Esophagus mucosa (tissue), 1 donor: ENCODE measurements around the gene SLC22A23. TPM values are rescaled to one million over a fixed set of nuclear protein-coding genes. Genes with fewer than 3 reads are reported as not detected.

ENCODE experiments used
- ATAC-seq: fragments of 200-7000 bp; cut with Tn5 transposase; one replicate; pipeline ENCODE4 v1.9.1; 2020
- total RNA-seq: library from RNA; stranded (reverse); gene quantifications from one replicate; pipeline ENCODE4 v1.2.4, GENCODE V29; 2023
- donor health status: DM: yes; HTN: yes; CAD: no.

The SLC22A23 gene
- total RNA-seq, 1 donor from 2014 or later: 36.3 TPM

DNA sequence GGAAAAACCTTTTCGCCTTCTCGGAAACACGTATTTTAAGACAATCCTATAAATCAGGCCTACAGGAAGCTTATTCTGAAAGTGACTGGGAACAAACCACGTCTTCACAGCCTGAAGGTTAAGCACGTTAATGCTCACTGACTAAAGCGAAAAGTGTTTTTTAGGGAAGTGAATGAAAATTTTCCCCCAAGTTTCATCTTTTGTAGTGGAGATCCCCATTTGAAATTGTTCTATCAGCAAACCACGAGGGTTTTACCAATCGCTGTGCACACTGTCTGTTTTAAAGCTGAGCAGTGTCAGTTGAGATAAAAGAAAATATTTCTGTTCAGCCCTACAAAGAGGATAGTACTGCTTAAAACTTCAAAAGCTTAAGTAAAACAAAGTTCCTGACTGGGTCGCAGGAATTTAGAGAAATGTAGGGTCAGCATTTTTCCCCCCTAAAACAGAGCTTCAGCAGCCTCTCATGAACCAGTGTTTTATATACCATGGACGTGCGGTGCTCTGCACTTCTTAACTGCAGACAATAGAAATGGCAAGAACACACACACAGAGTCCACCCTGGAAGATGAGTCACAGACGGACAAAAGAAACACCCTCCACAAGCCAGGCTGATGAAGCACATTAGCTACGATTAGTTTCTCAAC lies 34.9 kb downstream of the SLC22A23 start:
- ATAC-seq: peak; percentile 51

DNA sequence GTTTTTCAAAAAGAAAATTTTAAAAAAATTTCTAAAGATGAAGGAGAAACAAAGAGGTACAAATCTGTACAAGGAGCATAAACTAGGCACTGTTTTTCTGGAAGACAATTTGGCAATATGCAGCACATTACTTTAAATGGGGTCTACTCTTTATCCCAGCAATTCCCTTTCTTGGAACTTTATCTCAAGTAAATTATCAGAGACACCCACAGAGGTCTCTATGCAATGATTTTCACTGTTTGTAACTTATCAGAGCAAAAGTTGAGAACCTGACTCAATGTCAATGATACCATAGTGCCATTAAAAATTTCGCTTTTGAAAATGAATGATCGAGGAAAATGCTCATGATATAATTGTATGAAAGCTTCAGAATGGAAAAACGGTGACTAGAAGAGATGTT lies 35.7 kb downstream of the SLC22A23 start:
- no peak for ATAC-seq

DNA sequence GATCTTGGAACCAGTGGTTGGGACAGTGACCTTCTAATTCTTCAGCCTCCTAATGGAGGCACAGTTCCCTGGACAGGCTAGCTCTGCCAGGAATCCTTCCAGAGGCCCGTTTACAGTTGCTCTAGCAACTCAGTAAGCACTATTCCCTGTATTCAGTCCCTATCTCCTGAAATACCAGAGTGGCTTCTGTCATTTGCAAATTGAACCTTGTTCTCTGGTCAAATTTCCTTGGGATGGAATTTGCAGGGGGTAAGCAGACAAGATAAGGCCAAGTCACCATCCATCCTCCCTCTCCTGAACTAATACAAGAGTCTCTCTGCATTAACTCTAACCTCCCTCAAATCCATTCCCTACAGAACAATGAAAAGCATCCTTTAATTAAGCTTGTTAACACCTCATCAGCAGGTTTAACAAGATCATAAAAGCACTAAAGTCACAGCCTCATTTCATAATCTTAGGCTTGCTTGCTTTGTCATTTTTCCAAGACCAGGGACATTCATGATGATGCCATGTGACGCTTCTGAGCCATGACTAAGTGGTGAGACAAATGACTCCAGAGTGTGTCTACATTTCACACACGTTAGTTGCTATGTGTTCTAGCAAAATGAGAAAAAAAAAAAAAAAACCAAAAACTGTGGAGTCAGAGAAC lies 37.1 kb downstream of the SLC22A23 start:
- peak; percentile 64 for ATAC-seq

DNA sequence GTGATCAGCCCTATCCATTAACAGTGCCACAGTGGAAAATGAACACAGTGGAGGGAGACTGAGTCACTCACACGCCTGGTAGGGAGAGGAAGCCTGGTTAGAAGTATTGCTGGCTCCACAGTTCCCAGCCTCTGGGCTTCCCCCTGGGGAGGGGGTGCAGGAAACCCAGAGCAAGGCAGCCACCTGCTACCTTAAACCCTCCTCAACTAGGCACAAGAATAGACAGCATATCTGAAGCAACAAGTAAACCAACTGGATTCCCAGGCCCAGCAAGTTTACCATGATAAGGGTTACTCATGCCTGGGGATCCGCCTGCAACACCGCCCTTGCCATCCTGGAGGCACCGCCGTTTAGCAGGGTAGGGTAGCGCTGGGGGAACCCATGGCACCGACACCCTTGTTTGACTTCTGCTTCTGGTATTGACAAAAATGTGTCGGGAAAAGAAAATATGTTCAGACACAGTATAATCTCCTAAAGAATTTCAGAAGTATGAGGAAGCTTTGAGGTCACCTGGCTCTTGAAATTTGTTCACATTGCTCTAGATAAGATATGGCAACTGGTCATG lies 38.3 kb downstream of the SLC22A23 start:
- peak; percentile 84 for ATAC-seq

DNA sequence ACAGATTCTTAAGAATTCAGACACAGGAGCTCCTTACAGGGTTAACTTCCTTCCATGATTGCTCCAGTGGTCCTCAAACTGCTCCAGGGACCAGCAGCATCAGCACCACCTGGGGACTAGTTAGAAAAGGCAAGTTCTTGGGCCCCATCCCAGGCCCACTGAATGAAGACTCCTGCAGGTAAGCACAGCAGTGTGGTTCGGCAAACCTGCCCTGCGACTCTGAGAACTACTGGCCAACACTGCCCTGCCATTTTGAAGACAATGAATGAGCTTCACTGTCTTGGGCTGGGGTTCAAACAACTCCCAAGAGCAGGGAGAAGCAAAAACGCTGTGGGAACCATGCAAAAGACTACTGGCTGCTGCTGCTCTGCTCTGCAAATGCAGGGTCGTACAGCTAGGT lies 39.4 kb downstream of the SLC22A23 start:
- no peak for ATAC-seq

DNA sequence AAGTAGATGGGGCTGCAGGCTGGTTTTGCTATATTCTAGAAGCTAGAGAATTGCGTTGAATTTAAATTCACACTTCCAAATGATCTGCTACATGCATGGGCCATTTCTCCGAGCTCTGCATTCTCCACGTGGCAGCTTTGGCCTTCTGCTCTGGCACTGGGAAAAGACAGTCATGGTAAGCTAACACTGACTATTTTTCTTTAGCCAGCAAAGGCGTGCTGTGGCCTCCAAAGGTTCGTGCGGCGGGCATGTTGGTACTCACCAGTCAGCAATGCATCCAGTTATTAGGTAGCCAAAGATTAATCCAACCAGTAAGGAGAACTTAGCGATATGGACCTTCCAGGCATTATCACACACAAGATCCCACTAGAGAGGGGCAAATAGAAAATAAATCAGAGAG lies 41.4 kb downstream of the SLC22A23 start:
- no peak for ATAC-seq

DNA sequence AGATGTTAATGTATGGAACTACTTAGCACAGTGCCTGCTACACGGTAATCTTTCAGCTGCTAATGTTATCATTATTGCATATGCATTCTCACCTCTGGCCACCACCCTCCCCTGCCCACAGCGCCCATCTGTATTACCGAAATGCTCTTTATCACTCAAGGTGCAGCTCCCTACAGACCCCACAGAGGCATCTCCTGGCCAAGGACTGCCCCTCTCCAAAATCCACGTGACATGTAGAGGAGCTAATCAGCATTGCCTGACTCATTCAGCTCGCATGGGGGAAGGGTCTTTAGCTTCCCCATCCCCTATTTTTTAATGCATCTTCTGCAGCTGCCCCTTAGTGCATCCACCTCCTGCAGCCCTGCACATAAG lies 41.8 kb downstream of the SLC22A23 start:
- no peak for ATAC-seq

DNA sequence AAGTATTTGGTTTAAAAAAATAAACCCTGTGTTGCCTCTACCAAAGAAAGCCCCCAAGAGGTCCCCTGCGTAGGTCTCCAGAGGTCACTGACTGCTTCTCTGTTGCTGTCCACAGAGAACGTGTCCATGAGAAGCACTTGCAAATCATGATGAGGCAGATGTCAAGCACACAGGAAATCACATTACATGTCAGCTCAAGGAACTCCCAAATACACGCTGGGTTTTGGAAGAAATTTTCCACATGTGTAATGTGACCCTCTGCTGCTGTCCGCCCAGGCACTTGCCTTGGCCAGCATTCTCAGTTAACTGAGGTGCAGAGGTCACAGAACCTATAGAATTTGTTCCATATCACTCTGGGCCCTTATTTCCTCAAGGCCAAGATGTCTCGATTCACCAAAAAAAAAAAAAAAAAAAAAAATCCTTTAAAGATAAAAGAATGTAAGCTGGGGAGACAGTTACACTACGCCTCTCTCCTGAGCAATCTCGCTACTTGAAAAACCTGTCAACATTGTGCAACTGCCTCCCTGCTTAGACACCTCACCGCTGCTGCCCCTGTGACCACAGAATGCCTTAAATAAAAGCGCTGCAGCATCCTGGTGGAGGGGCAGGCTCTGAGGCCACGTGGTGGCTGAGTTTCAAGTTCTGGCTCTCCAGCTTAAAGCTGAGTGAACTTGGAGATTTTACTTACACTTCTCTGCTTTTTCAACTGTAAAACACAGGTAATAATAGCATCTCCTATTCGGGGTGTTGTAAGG lies 42.3 kb downstream of the SLC22A23 start:
- ATAC-seq: peak; percentile 77

DNA sequence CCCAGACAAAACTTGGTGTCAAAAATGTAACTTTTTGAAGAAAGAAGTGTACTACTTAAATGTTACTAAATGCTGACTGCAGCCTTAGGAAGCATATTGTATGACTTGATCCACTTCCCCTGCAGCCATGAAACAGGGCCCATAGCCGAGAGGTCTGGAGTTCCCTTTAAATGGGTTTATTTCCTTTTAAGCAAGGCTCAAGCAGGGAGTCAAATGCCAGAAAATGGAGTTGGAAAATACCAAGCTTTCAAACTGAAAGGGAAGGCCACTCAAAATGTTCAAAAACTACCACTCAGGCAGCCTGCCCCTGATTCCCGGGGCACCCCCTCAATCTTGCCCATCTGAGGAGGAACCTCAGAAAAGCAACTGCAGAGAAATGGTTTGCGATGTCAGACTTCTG lies 43.3 kb downstream of the SLC22A23 start:
- ATAC-seq: no peak

DNA sequence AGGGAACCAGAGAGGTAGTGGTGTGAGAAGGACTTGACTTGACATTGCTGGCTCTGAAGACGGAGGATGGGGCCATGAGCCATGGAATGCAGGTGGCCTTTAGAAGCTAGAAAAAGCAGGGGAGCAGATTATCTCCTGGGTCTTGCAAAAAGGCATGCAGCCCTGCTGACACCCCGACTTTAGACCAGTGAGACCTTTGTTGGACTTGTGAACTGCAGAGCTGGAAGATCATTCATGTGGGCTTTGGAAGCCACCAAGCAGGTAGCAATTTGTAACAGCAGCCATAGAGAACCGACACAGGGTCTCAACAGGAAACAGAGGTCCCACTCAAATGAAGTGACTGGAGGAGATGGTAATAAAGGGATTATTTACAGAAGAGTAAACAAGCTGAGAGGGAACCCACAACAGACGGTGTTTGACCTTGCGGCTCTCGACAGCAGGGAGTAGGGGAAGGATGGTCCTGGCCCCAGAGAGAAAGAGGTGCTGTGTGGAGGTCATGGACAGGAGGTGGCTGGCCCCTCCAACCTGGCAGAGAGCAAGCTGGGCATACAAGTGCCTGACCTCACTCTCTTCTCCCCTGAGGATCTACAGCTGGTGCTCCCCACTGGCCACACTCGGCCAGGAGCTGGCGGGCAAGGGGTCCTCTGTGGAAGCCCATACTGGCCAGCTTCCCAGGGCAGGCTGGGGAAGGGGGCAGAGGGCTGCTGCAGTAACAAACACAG lies 43.9 kb downstream of the SLC22A23 start:
- no peak for ATAC-seq

DNA sequence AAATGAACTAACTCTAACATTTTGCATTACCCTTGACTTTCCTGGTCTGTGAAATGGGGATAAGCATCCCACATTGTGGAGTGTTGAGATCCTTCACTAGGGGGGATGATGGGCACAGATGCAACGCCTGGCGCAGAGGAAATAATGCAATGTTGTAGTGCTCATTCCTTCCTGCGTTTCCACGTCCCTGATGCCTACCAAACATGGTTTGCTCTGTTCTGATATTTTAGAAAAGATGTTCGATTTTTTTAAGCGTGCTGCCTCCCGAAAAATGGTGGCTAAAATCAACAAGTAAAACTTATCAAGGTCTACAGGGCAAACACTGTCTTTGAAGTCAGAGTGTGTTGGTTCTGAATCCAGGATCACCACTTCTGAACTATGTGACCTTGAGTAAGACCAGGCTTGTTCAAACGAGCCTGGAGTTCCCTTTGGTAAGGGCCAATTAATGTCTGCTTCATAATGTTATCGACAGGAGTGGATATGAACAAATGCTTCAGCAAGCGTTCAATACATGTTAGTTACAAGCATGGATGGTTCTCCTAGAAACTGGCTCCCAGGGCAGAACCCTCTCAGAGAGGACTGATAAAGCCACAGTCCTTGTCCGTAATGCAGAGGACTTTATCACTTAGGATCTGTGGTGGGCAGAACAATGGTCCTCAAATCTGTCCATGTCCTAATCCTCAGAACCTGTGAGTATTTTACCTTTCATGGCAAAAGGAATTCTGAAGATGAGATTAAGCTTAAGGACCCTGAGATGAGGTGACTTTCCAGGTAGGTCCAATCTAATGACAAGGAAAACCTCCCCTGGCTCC lies 44.7 kb downstream of the SLC22A23 start:
- ATAC-seq: no peak

DNA sequence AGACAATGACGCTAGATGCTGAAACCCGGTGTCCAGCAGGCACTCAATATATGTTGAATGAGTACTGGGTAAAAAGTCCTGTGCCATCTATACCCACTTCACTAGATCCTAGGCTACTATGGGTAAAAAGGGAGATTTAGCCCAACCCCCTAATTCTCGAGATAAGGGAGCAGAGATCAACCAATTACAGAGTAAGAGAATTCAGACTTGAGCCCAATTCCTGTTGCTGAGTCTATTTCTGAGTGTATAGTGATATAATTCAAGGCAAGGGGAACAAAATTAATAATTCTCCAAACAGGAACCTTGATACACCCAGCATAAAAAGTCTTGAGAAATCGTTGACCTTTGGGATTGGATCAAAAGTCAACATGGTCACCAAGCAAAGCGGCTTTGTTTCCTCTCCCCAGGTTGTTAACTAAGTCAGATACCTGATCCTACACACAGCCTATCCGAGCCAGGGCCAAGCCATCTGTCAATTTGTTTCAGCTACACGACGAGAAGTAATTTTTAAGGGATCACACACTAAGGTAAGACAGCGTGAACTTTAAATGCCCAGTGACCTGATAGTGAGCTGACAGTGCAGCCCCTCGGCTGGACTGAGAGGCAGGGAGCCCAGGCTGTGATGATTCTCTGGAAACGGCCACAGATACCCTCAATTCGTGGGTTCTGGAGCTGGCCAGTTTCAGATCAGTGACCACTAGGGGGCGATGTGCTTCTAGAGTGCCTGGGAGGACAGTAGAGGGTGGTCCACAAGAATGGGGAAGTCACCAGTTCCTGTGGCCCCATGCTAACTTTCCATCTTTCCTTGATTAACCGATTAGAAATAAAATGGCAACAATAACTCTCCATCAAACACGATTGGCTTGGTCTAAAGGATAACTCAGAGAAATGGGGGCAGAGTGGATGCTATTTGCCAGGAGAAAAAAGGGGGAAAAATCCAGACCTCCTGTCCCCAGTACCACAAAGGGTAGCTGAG lies 46.2 kb downstream of the SLC22A23 start:
- ATAC-seq: no peak

DNA sequence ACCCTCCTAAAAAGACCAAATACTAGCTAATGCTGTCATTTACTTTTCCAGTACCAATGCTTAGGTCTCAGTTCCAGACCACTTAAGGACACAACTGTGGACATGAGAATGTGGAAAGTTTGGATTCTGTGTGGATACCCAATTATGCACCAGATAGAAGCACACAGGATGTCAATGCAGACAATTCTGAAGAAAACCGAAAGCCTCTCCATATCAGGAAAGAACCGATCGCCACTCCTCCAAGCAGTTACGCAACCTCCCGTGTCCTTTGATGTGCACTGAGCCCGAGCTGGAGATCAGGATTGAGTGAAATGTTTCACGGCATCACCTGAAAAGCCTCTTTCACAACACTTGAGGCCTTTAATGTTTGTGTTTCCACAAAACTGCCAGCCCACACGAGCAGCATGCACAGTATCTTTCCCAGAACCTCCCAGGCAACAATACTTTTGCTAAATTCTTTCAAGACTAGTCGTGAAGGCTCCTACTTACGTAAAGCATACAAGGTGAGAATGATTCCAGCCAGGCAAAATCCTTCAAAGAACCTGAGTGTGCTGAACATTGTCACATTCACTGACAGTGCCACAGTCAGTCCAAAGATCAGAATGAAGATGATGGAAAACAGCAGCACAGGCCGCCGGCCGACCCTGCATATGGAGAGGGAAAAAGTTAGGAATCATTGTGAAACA lies 47.0 kb downstream of the SLC22A23 start:
- peak; percentile 72 for ATAC-seq

DNA sequence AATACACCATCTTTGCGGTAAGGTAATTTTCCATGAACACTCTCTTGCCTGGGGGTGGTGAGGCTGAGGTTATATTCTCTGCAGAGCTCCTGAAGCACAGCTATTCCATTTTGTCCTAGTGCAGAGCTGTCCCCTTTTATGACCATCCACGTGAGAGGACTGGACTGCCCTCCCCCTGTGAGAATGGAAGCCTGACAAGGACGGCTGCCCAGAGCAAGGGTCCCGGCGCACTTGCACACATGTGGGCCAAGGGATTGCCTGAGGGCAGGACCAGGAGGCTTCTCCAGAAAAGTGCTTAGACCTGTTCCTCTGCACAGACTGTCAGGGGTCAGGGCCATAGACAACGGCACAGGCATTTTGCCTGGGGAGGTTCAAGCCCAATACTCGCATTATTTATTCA lies 48.2 kb downstream of the SLC22A23 start:
- ATAC-seq: no peak

DNA sequence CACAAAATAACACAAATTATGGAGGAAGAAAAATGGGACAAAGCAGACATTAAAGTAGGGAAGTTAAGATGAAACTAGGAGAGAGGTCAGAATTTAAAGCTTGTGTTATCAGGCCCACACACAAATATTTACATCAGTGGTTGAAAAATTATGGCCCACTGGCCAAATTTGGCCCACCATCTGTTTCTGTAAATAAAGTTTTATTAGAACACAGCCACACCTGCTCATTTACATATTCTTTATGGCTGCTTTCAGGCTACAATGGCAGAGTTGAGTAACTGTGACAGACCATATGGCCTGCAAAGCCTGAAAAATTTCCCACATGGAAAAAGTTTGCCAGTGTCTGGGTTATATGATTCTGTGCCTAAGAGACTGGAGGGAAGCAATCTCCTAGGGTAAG lies 49.0 kb downstream of the SLC22A23 start:
- no peak for ATAC-seq

DNA sequence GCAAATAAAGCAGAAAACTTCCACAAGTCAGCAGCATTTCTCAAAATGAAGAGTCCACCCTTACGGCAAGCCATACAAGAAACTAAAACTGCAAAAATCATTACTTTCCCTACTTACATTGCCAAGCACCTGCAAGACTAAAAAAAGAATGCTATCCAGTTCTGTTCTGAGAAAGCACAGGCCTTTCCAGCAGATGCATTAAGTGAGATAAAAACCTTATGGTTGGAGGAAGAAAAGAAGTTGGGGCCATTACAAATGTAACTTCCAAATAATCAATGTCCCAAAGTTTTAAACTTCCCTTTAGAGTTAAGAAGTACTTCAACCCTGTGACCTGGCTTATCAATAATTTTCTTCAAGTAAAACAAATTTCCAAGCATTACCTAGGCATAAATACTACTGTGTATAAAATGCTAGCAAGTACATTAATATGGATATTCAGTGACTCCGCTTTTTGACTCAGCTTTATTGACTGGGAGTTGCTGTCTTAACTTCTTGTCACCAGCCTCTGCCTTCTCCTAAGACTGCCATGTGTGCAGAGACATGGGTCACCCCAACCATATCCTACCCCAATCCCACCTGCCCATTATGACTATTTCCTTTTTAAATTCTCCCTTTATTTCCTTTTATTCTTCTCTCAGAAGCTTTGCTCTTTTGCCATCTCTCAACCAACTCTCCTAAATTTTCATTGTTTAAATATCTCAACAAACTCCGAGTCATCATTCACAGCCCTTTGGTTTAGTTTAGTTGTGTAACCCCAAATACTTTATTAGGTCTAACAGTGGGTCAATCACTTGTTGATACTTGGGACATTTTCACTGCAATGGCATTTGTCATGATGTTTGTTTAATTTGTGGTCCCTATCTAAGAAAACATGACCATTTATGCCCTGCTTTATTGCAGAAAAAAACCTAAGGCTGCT lies 49.7 kb downstream of the SLC22A23 start:
- ATAC-seq: no peak

DNA sequence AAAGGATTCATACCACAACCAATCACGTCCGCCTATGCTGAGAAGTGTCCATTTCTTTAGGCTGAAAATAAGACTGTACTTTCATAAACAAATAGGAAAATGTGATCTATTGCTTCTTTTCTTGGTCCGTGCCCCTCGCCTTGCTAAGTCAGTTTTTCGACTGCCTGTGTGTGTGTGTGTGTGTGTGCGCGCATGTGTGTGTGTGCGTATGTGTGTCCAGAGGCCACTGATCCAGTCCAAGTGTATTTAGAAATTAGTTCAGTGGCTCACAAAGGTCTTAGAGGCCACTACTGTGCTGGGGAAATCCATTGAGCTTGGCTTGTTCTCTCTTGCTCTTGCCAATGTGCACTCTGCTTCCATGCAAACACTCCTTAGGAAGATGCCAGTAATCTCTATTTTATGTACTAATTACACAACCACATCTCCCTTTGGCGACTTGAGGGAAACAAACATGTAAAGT lies 50.5 kb downstream of the SLC22A23 start:
- no peak for ATAC-seq

DNA sequence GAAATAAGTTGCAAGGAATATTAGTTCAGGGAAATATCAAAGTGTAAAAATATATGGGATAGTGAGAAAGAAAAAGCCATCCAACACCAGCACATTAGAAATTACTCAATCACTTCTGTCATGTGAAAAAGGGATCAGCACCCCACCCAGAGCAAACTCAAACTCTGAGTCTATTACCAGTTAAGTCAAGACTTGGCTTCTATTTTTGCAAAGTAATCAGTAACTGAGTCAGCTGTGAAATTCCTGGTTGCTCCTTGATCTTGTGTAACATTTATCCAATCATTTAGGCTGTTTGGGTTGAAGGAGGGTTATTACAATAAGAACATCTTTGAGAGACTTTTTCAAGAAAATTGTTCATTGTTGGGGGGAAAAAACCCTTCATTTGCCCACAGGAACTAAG lies 51.2 kb downstream of the SLC22A23 start:
- peak; percentile 63 for ATAC-seq

DNA sequence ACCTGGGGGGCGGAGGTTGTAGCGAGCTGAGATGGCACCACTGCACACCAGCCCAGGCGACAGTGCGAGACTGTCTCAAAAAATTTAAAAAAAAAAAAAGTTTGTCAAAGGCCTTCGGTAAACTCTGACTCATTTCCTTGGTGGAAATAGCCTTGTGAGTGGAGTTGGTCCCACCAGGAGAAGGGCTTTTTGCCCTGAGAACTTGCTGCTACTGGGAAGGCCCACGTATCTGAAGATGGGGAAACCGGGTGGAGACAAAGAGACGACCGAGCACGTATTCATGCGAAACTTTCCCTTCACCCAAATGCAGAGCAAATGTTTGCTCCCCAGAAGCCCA lies 51.7 kb downstream of the SLC22A23 start:
- ATAC-seq: no peak
